Transverse colon (tissue), 3 donors: ENCODE measurements around the gene DTNBP1.

Experiments
- EP300 ChIP-seq: sonication (generic); formaldehyde crosslinking; IDR thresholded peaks from one replicate; pipeline ENCODE4 v1.6.1; 2017; ENCODE audit warnings: antibody characterized with exemption, low read depth
- POLR2A ChIP-seq: fragments of 450-650 bp; IDR thresholded peaks from one replicate; pipeline ENCODE4 v1.6.1; 2016; ENCODE audit warnings: antibody characterized with exemption, mild to moderate bottlenecking, moderate library complexity
- TF ChIP-seq, protein P1 (sequence below), 5 experiments: fragments of 200-600 bp in 3 of 5; fragments of 450-650 bp in 2 of 5; sonication (generic) in 3 of 5; IDR thresholded peaks; 1 replicate in 2 of 5; 2 replicates in 3 of 5; pipeline ENCODE4 v1.5.1; 2016 to 2017; ENCODE audit warnings: antibody characterized with exemption in 5 of 5, inconsistent platforms in 3 of 5, mild to moderate bottlenecking in 2 of 5, moderate library complexity in 1 of 5

DNA sequence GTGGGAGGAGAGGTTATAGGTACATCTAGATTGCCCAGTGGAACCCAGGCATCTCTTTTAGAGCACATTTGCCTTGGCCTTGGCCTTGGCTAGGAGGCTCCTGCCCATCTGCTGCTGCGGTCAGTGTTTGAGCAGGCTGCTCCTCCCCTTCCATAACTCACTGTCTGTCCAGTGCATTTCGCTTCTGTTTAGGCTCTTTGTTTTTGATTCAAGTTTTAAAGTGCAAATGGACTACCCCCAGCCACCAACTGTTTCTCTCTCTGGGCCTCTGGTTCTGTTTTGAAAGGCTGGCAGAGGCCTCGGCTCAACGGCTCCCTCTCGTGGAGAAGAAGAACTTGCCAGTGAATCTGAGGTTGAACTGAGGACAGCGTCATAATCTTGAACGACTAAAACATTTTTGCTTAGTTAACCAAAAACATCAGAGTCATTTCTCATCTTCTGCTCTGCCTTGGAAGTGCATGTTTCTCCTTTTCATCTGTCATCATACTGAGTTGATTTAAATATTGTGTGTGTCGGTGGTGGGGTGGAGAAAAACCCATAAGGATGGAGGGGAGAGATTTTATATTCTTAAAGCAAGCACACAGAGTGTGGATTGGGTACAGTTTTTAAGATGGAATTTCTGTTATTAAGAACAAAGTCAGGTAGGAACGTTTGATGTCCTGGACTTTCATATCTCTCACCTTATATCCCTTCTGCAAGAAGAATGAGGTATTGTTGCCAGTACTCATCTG is 171.4 kb downstream of the DTNBP1 start:
- TF ChIP-seq, protein P1, sequence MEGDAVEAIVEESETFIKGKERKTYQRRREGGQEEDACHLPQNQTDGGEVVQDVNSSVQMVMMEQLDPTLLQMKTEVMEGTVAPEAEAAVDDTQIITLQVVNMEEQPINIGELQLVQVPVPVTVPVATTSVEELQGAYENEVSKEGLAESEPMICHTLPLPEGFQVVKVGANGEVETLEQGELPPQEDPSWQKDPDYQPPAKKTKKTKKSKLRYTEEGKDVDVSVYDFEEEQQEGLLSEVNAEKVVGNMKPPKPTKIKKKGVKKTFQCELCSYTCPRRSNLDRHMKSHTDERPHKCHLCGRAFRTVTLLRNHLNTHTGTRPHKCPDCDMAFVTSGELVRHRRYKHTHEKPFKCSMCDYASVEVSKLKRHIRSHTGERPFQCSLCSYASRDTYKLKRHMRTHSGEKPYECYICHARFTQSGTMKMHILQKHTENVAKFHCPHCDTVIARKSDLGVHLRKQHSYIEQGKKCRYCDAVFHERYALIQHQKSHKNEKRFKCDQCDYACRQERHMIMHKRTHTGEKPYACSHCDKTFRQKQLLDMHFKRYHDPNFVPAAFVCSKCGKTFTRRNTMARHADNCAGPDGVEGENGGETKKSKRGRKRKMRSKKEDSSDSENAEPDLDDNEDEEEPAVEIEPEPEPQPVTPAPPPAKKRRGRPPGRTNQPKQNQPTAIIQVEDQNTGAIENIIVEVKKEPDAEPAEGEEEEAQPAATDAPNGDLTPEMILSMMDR (IDR thresholded peaks at IDR 0.05): peak; percentile 77 to 92 (median 91)
- TF ChIP-seq POLR2A (no peak), EP300 (no peak)
